HG03135 (cell line): ENCODE measurements around the gene PRKAB1.
"Not testable (repeated sequence)": the region's sequence is repeated elsewhere in the genome, so short reads cannot be mapped to it uniquely, and the experiment has no call there.

ENCODE experiments used
- ATAC-seq: cut with Tn5 transposase; IDR thresholded peaks from one replicate; pipeline ENCODE4 v1.9.1; 2021; ENCODE audit warnings: mild to moderate bottlenecking, moderate library complexity; ENCODE audit not compliant: unreplicated experiment

The PRKAB1 gene

GRCh38 chr12:119667577-119668323 lies at the start of gene PRKAB1:
Gene PRKAB1, plus strand, starts transcription at chr12:119668133. Its CDS starts 112 bp downstream, at chr12:119668245.
- peak; percentile 96 for ATAC-seq

GRCh38 chr12:119618328-119618896 lies 49.5 kb upstream of the PRKAB1 start:
- not testable (repeated sequence) for ATAC-seq

GRCh38 chr12:119620490-119620889 lies 47.4 kb upstream of the PRKAB1 start:
- ATAC-seq, result no peak

GRCh38 chr12:119621878-119622277 lies 46.1 kb upstream of the PRKAB1 start:
- ATAC-seq, result no peak

GRCh38 chr12:119624966-119625365 lies 43.0 kb upstream of the PRKAB1 start:
- no peak for ATAC-seq

- no peak for ATAC-seq
These were observed 40.8 kb upstream of the PRKAB1 start for GRCh38 chr12:119627019-119627643.

GRCh38 chr12:119627686-119628085 lies 40.2 kb upstream of the PRKAB1 start:
- ATAC-seq, result no peak

GRCh38 chr12:119630223-119630780 lies 37.6 kb upstream of the PRKAB1 start:
- ATAC-seq, result no peak

- ATAC-seq, result no peak
These were observed 36.9 kb upstream of the PRKAB1 start for GRCh38 chr12:119630962-119631550.

- no peak for ATAC-seq
These were observed 35.8 kb upstream of the PRKAB1 start for GRCh38 chr12:119631930-119632678.

- ATAC-seq, result no peak
These were observed 33.2 kb upstream of the PRKAB1 start for GRCh38 chr12:119634743-119635142.

- ATAC-seq, result no peak
These were observed 24.9 kb upstream of the PRKAB1 start for GRCh38 chr12:119642986-119643385.

GRCh38 chr12:119644930-119645329 lies 23.0 kb upstream of the PRKAB1 start:
- no peak for ATAC-seq

- no peak for ATAC-seq
These were observed 22.3 kb upstream of the PRKAB1 start for GRCh38 chr12:119645535-119646059.

GRCh38 chr12:119649202-119649808 lies 18.6 kb upstream of the PRKAB1 start:
- no peak for ATAC-seq

GRCh38 chr12:119652665-119653064 lies 15.3 kb upstream of the PRKAB1 start:
- no peak for ATAC-seq

GRCh38 chr12:119657001-119657400 lies 10.9 kb upstream of the PRKAB1 start:
- ATAC-seq, result not testable (repeated sequence)

GRCh38 chr12:119658166-119658565 lies 9.8 kb upstream of the PRKAB1 start:
- not testable (repeated sequence) for ATAC-seq

- ATAC-seq, result no peak
These were observed 8.5 kb upstream of the PRKAB1 start for GRCh38 chr12:119659289-119659897.

GRCh38 chr12:119660076-119660475 lies 7.9 kb upstream of the PRKAB1 start:
- no peak for ATAC-seq
